B cell (primary cell): Measurements from ENCODE around the gene RNF146. TPM values are rescaled to one million over a fixed set of nuclear protein-coding genes. Genes with fewer than 3 reads are reported as not detected.
A peak's percentile ranks its signal among the peaks of the same experiment; 100 is the strongest.

Experiments
- ATAC-seq: fragments of 200-7000 bp; cut with Tn5 transposase; one replicate; pipeline ENCODE4 v1.10.0; 2021; ENCODE audit warnings: low read depth, mild to moderate bottlenecking, moderate number of reproducible peaks, moderate library complexity
- CTCF ChIA-PET: fragments of 350-600 bp; sonication (Branson Sonifier 250); formaldehyde crosslinking; loops from one replicate; lab custom pipeline; 2021; ENCODE audit warnings: antibody characterized with exemption, inconsistent platforms; lab: Charles Lee
- POLR2A ChIA-PET: fragments of 350-600 bp; sonication (Branson Sonifier 250); formaldehyde crosslinking; loops from one replicate; lab custom pipeline; 2021; ENCODE audit warnings: antibody characterized with exemption; lab: Charles Lee
- DNase-seq: peaks from one replicate; pipeline ENCODE4 v3.0.0; 2013
- H2AFZ ChIP-seq: 2 replicates; pipeline ENCODE4 v1.6.1; 2012; ENCODE audit warnings: mild to moderate bottlenecking, low read depth, low read length; ENCODE audit not compliant: insufficient read depth, poor library complexity, severe bottlenecking
- H3K27ac ChIP-seq, 2 donors: 1 replicate in 1 of 2; 2 replicates in 1 of 2; pipeline ENCODE4 v1.5.1; 2012 to 2013; ENCODE audit warnings: low read length in 2 of 2, mild to moderate bottlenecking in 2 of 2, moderate library complexity in 1 of 2
- H3K27me3 ChIP-seq, 4 experiments: fragments of 200-600 bp in 1 of 4; sonication (generic) in 1 of 4; replicated peaks in 1 of 4; 1 replicate in 2 of 4; 2 replicates in 2 of 4; pipeline versions ENCODE4 v1.6.1 to v1.7.0; 2013 to 2016; ENCODE audit warnings: low read length in 3 of 4, mild to moderate bottlenecking in 2 of 4, mixed read lengths in 1 of 4, moderate library complexity in 1 of 4; ENCODE audit not compliant: insufficient read depth in 4 of 4, control insufficient read depth in 3 of 4; ENCODE audit errors: control extremely low read depth in 1 of 4
- H3K36me3 ChIP-seq, 2 experiments: replicated peaks in 1 of 2; 1 replicate in 1 of 2; 2 replicates in 1 of 2; pipeline versions ENCODE4 v1.6.1 to v1.7.1; 2013; ENCODE audit warnings: low read length in 1 of 2; ENCODE audit not compliant: insufficient read depth in 2 of 2, control insufficient read depth in 1 of 2; ENCODE audit errors: control extremely low read depth in 1 of 2, extremely low read depth in 1 of 2
- H3K4me1 ChIP-seq, 2 donors: fragments of 200-600 bp in 1 of 2; sonication (generic) in 1 of 2; 1 replicate in 1 of 2; 2 replicates in 1 of 2; pipeline versions ENCODE4 v1.5.1 to v1.6.1; 2013 to 2017; ENCODE audit warnings: low read length in 2 of 2; ENCODE audit not compliant: control insufficient read depth in 2 of 2, insufficient read depth in 2 of 2
- H3K4me2 ChIP-seq: replicated peaks from 2 replicates; pipeline ENCODE3; 2012; ENCODE audit warnings: mild to moderate bottlenecking, low read depth, low read length; ENCODE audit not compliant: poor library complexity, severe bottlenecking
- H3K4me3 ChIP-seq, 5 experiments: fragments of 200-600 bp in 1 of 5; sonication (generic) in 1 of 5; 1 replicate in 3 of 5; 2 replicates in 2 of 5; pipeline versions ENCODE4 v1.5.1 to v1.7.0; 2011 to 2016; ENCODE audit warnings: low read length in 4 of 5, mild to moderate bottlenecking in 4 of 5, low read depth in 2 of 5, control low read depth in 1 of 5, moderate library complexity in 1 of 5; ENCODE audit not compliant: insufficient read depth in 1 of 5; ENCODE audit errors: control extremely low read depth in 1 of 5, extremely low read depth in 1 of 5
- H3K79me2 ChIP-seq: fragments of 200-600 bp; sonication (generic); one replicate; pipeline ENCODE4 v1.6.0; 2016; ENCODE audit warnings: low read length; ENCODE audit not compliant: control insufficient read depth, insufficient read depth
- H3K9ac ChIP-seq: fragments of 200-600 bp; sonication (generic); 2 replicates; pipeline ENCODE4 v1.6.1; 2017; ENCODE audit warnings: mild to moderate bottlenecking, low read length, moderate library complexity
- H3K9me3 ChIP-seq, 3 donors: one replicate each; pipeline versions ENCODE4 v1.6.1 to v1.7.1; 2013; ENCODE audit warnings: low read length in 2 of 3; ENCODE audit not compliant: control insufficient read depth in 2 of 3, insufficient read depth in 1 of 3; ENCODE audit errors: control extremely low read depth in 1 of 3
- H4K20me1 ChIP-seq: 2 replicates; pipeline ENCODE4 v1.6.0; 2012; ENCODE audit warnings: mild to moderate bottlenecking, low read length; ENCODE audit not compliant: insufficient read depth, control insufficient read depth, poor library complexity, severe bottlenecking
- H3K27ac Mint-ChIP-seq: one replicate; pipeline ENCODE4 v1.8.0; 2021; ENCODE audit warnings: mixed read lengths
- H3K27me3 Mint-ChIP-seq: one replicate; pipeline ENCODE4 v1.8.0; 2021; ENCODE audit warnings: mixed read lengths
- H3K4me1 Mint-ChIP-seq: one replicate; pipeline ENCODE4 v1.8.0; 2021; ENCODE audit warnings: mixed read lengths
- H3K4me3 Mint-ChIP-seq: one replicate; pipeline ENCODE4 v1.8.0; 2021; ENCODE audit warnings: mixed read lengths
- H3K9me3 Mint-ChIP-seq: one replicate; pipeline ENCODE4 v1.8.0; 2022; ENCODE audit warnings: mixed read lengths; ENCODE audit not compliant: insufficient read depth
- CTCF ChIP-seq: fragments of 200-600 bp; IDR thresholded peaks from one replicate; pipeline ENCODE4 v1.8.0; 2022; ENCODE audit warnings: antibody characterized with exemption, mild to moderate bottlenecking
- EZH2 ChIP-seq: IDR thresholded peaks from 2 replicates; pipeline ENCODE4 v1.6.1; 2012; ENCODE audit warnings: borderline replicate concordance, low read depth, mild to moderate bottlenecking, moderate library complexity, low read length; ENCODE audit not compliant: insufficient read depth, poor library complexity, severe bottlenecking
- WGBS: methylation state at CpG from one replicate; pipeline ENCODE4 v1.1.5; 2013; ENCODE audit warnings: missing lambda C conversion rate; ENCODE audit not compliant: insufficient coverage; 5-methylcytosine and 5-hydroxymethylcytosine counted together
- intact Hi-C: fragments of 100-400 bp; cut with micrococcal nuclease; formaldehyde crosslinking; loops from one replicate; pipeline ENCODE4 v1.10.0; 2022
- polyA plus RNA-seq: library from polyadenylated mRNA; depleted of rRNA; stranded (reverse); fragments of >200 nt; gene quantifications from 2 replicates; pipeline ENCODE4 v1.2.3, GENCODE V29; 2012
- total RNA-seq, 2 donors: library from RNA; stranded (reverse); fragments of 120-200 nt in 1 of 2; gene quantifications; 1 replicate in 1 of 2; 2 replicates in 1 of 2; pipeline versions ENCODE4 v1.2.3 to v1.2.4, GENCODE V29; 2013 to 2022

Gene RNF146
- total and polyA plus RNA-seq, 2 donors (not counting 1 experiment from before 2014, with no cell fraction given), result 24.9 to 58.0 TPM

- Mint-ChIP-seq H3K27ac (peak overlapping the region; percentile 95), H3K9me3 (no peaks in the 10 kb centered on the region), H3K4me1 (peaks cover 40% of the 10 kb centered on the region), H3K27me3 (peaks cover 4% of the 10 kb centered on the region), H3K4me3 (peak overlapping the region; percentile 98)
- peak overlapping the region; percentile 98 for H2AFZ ChIP-seq
- H3K9ac ChIP-seq, result peak overlapping the region; percentile 97
- peaks cover 5% of the 10 kb centered on the region for H4K20me1 ChIP-seq
- H3K27me3 ChIP-seq, result no peaks in the 10 kb centered on the region
- peaks cover 52% of the 10 kb centered on the region for H3K79me2 ChIP-seq
- peak overlapping the region; percentile 83 for H3K4me2 ChIP-seq
- DNase-seq (peak; percentile 79), ATAC-seq (peak; percentile 71)
- H3K4me1 ChIP-seq, result peaks cover 16 to 25% of the 10 kb centered on the region in 2 donors
- WGBS, result under 1% methylated on average over 62 of the region's 64 CpGs
- no peaks in the 10 kb centered on the region for H3K36me3 ChIP-seq
- peak overlapping the region; percentile 74 to 94 (median 93) for H3K4me3 ChIP-seq
- H3K9me3 ChIP-seq, result no peaks in the 10 kb centered on the region
- TF ChIP-seq CTCF (no peak), EZH2 (no peak)
- peak overlapping the region; percentile 94 to 98 for H3K27ac ChIP-seq
- ChIA-PET CTCF (interaction anchor here (0.9 to 2.9 kb wide), 17 partner anchors 8 to 1487 kb away, joined by 3 to 24 read pairs (median 5); partner anchors contain the start of genes ECHDC1 and NCOA7), POLR2A (interaction anchor here (0.6 to 1.2 kb wide), 3 partner anchors 23 to 1495 kb away, joined by 4 to 9 read pairs (median 4); partner anchors contain the start of gene NCOA7)
- intact Hi-C loops, result loop anchor here (1.0 to 5.0 kb wide), 6 partner anchors 18 to 1518 kb away; partner anchors contain the start of genes ECHDC1 and HEY2
Observed at GRCh38 chr6:127266892-127267645, 405 bp downstream of the RNF146 start.
